GM12874 (cell line): ENCODE data around the gene ITSN2.

ENCODE experiments used
- TF ChIP-seq, protein P1 (sequence below): IDR thresholded peaks from 2 replicates; pipeline ENCODE4 v1.5.1; 2011; ENCODE audit warnings: low read depth, mild to moderate bottlenecking, control low read depth, low read length, moderate library complexity; ENCODE audit not compliant: insufficient read depth

ITSN2 gene

DNA sequence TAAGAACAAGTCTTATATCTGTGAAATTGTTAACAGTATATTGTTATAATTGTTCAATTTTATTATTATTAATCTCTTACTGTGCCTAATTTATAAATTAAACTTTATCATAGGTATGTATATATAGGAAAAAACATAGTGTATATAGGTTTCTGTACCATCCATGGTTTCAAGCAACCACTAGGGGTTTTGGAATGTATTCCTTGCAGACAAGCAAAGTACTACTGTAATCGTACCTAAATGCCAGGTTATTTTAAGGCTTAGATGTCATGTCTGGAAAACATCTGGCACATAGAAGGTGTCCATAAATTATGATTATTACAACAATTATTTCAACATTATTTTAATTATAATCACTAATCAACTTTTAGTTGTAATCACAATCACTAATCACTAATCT lies 8.4 kb downstream of the ITSN2 start:
- TF ChIP-seq, protein P1, sequence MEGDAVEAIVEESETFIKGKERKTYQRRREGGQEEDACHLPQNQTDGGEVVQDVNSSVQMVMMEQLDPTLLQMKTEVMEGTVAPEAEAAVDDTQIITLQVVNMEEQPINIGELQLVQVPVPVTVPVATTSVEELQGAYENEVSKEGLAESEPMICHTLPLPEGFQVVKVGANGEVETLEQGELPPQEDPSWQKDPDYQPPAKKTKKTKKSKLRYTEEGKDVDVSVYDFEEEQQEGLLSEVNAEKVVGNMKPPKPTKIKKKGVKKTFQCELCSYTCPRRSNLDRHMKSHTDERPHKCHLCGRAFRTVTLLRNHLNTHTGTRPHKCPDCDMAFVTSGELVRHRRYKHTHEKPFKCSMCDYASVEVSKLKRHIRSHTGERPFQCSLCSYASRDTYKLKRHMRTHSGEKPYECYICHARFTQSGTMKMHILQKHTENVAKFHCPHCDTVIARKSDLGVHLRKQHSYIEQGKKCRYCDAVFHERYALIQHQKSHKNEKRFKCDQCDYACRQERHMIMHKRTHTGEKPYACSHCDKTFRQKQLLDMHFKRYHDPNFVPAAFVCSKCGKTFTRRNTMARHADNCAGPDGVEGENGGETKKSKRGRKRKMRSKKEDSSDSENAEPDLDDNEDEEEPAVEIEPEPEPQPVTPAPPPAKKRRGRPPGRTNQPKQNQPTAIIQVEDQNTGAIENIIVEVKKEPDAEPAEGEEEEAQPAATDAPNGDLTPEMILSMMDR: peak; percentile 18; the same call in 1 of the 2 replicates

DNA sequence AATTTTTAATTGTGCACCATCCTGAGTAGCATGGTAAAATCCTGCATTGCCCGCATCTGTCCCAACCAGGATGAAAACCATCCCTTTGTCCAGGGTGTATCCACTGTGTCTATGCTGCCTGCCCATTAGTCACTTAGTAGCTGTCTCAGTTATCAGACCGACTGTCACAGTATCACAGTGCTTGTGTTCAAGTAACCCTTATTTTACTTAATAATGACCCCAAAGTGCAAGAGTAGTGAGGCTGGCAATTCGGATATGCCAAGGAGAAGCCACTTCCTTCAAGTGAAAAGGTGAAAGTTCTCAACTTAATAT lies 8.8 kb downstream of the ITSN2 start:
- TF ChIP-seq, protein P1: no peak

DNA sequence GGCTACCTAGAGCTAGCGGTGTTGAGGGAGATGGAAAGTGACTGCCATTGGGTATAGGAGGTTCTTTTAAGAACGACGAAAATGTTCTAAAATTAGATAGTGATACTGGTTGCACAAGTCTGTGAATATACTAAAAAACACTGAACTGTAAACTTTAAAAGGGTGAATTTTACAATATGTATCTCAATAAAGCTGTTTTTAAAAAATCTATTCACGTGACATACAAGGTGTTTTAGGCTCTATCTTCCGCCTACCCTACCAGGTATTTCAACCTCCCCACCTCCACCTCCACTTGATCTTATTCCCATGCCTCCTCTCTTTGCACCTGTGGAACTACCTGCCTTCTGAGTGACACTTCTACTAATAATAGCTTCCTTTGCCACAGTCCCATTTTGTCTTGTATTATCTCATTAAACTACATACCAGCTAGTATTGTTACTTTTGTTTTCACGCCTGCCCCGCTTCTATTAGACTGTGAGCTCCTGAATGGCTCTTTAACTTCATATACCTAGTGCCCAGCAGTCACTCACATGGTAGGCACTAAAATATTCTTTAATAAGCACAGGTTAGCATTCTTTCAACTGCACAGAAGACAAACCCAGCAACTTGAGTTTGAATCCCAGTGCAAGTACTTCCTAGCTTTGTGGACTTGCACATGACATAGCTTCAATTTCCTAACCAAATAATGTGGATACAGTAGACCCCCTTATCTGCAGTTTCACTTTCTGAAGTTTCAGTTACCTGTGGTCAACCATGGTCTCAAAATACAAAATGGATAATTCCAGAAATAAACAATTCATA lies 9.3 kb downstream of the ITSN2 start:
- TF ChIP-seq, protein P1: no peak

DNA sequence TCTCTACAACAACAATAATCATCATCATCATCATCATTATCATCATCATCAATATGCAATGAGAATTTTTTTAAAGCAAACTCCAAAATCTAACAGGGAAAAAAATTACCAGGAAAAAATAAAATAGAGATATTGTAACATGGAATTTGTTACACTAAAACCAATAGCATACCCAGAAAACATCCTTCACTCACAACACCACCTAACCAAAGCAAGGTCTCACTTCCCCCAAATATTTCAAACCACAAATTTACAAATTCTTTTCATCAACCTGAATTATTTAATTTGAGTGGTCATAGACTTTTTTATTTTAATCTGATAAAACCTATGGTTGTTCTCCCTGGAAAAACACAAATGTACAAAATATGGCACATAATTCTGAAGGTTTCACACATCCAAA lies 11.2 kb downstream of the ITSN2 start:
- TF ChIP-seq, protein P1: no peak

DNA sequence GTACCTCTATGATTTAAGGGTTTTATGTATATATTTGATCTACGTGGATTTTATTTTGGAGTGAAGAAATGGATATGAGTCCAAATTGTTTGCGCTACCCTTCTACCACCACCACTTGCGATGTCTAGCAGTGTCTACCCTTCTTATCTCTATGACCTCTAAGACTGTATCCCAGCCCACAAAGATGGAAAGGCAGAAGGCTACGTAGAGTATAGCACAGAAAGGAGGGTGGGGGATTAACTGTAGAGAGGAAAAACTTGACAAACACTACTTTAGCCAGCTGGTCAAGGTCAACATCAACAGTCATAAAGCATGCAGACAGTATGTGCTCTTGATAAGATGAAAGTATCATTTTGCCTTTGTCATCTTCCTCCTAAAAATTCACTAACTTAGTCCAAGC lies 14.4 kb downstream of the ITSN2 start:
- TF ChIP-seq, protein P1: no peak

DNA sequence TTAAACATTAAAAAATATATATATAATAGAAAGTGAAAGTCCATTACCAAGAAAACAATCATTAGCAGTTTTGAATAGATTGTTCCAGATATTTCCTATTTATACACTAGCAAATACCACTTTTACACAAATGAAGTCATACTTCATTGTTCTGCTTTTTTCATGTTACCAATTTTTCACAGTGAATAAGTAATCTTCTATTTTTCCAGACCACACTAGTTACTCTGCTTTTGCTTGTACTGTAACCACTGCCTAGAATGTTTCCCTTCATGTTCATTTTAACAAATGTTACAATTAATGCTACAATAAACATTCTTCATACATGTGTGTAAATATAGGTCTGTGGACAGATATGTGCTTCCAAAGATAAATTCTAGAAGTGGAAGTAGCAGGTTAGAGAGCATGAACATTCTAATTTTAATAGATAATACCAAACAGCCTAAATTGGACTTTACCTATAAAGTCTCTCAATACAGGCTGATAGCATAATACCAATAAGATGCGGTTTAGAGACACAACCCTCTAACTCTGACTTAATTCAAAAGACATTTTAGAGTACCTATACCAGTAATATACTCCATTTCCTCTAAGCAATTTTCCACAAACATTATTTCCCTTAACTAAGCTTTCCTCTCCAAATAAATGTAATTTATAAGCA lies 17.0 kb downstream of the ITSN2 start:
- TF ChIP-seq, protein P1: no peak

DNA sequence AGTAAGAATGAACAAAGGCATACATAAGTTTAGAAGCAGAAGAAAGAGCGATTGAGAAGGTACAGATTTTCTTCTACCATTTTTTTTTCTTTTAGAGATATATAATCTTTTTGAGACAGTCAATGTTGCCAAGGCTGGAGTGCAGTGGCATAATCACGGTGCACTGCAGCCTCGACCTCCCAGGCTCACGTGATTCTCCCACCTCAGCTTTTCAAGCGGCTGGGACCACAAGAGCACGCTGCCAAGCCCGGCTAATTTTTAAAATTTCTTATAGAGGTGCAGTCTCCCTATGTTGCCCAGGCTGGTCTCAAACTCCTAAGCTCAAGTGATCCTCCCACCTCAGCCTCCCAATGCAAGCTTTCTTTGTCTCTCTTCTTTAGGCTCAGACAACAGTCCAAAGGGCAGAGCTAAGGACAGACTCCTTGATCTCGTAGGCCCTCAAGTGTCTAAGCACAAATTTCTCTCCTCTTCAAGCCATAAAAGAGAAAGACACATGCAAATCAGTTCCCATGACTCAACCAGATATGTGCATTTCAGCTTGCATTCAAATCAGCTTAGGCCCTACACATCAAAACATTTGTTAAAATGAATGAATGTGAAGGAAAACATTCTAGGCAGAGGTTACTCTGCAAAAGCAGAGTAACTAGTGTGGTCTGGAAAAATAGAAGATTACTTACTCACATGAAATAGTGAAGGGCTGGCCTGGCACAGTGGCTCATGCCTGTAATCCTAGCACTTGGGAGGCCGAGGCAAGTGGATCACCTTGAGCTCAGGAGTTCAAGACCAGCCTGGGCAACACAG lies 18.0 kb downstream of the ITSN2 start:
- TF ChIP-seq, protein P1: no peak
